GM12878 (cell line): ENCODE measurements around the gene RNF126. TPM values are rescaled to one million over a fixed set of nuclear protein-coding genes. Genes with fewer than 3 reads are reported as not detected.

Source experiments
- CEBPZ ChIP-seq: fragments of 150-350 bp; IDR thresholded peaks from 2 replicates; pipeline ENCODE4 v1.6.1; 2016; ENCODE audit warnings: low read depth, low read length
- DPF2 ChIP-seq: fragments of 450-650 bp; IDR thresholded peaks from 2 replicates; pipeline ENCODE4 v1.6.1; 2017; ENCODE audit warnings: mild to moderate bottlenecking
- FOXK2 ChIP-seq: fragments of 450-650 bp; IDR thresholded peaks from 2 replicates; pipeline ENCODE4 v1.6.1; 2017; ENCODE audit warnings: mild to moderate bottlenecking, moderate library complexity
- FOXM1 ChIP-seq: IDR thresholded peaks from 2 replicates; pipeline ENCODE4 v1.6.1; 2012; ENCODE audit warnings: low read depth, mild to moderate bottlenecking, inconsistent platforms, low read length, moderate library complexity
- GATAD2B ChIP-seq: fragments of 450-650 bp; conservative IDR thresholded peaks from 2 replicates; pipeline ENCODE4 v1.6.1; 2017; ENCODE audit warnings: low read depth, mild to moderate bottlenecking, moderate library complexity
- HDAC6 ChIP-seq: fragments of 200-600 bp; sonication (generic); IDR thresholded peaks from one replicate; pipeline ENCODE4 v1.8.0; 2017; ENCODE audit warnings: antibody characterized with exemption; ENCODE audit not compliant: unreplicated experiment
- IKZF1 ChIP-seq: fragments of 450-650 bp; conservative IDR thresholded peaks from 2 replicates; pipeline ENCODE4 v1.6.1; 2017; ENCODE audit warnings: antibody characterized with exemption, mild to moderate bottlenecking
- MEF2B ChIP-seq: fragments of 450-650 bp; IDR thresholded peaks from 2 replicates; pipeline ENCODE4 v1.6.1; 2018; ENCODE audit warnings: mild to moderate bottlenecking, moderate library complexity; ENCODE audit not compliant: partially characterized antibody, poor library complexity, severe bottlenecking
- POLR2AphosphoS5 ChIP-seq: IDR thresholded peaks from 2 replicates; pipeline ENCODE4 v1.6.1; 2011; ENCODE audit warnings: mild to moderate bottlenecking, low read length, inconsistent platforms
- RAD51 ChIP-seq: fragments of 450-650 bp; IDR thresholded peaks from 2 replicates; pipeline ENCODE4 v1.6.1; 2016; ENCODE audit warnings: moderate library complexity, mild to moderate bottlenecking, inconsistent platforms
- RCOR1 ChIP-seq: conservative IDR thresholded peaks from 2 replicates; pipeline ENCODE4 v1.6.1; 2012; ENCODE audit warnings: low read depth, low read length, improper control_type of control experiment
- SUPT20H ChIP-seq: IDR thresholded peaks from 2 replicates; pipeline ENCODE4 v1.6.1; 2011; ENCODE audit warnings: low read depth, mild to moderate bottlenecking, low read length, moderate library complexity, borderline replicate concordance; ENCODE audit not compliant: control insufficient read depth
- TAF1 ChIP-seq: IDR thresholded peaks from 2 replicates; pipeline ENCODE4 v1.6.1; 2011; ENCODE audit warnings: mild to moderate bottlenecking, low read depth, low read length, borderline replicate concordance
- ZNF274 ChIP-seq: IDR thresholded peaks from one replicate; pipeline ENCODE4 v1.8.0; 2011; ENCODE audit not compliant: insufficient read length, insufficient read depth
- ZNF384 ChIP-seq: IDR thresholded peaks from 2 replicates; pipeline ENCODE4 v1.6.1; 2012; ENCODE audit warnings: low read depth, mild to moderate bottlenecking, low read length, improper control_type of control experiment, borderline replicate concordance
- polyA plus RNA-seq, 11 experiments: library from polyadenylated mRNA; depleted of rRNA in 4 of 11; unstranded in 6 of 11; stranded (reverse) in 5 of 11; fragments of >200 nt; fragmentation: Nextera tagmentation in 4 of 11; fragmentation: Illumina TruSeq in 1 of 11; extraction: Ambion mirVana in 4 of 11; extraction: Trizol in 1 of 11; gene quantifications; 1 replicate in 1 of 11; 2 replicates in 10 of 11; pipeline versions ENCODE4 v1.2.1 to v1.2.3, GENCODE V29; 2011 to 2016; ENCODE audit warnings: inconsistent platforms in 2 of 11, missing spikeins in 2 of 11, low read depth in 1 of 11
- total RNA-seq, 4 experiments: library from RNA; depleted of rRNA in 3 of 4; stranded (reverse); fragments of >200 nt in 3 of 4; fragmentation: Illumina TruSeq in 1 of 4; extraction: Trizol in 1 of 4; gene quantifications; 2 replicates each; pipeline versions ENCODE4 v1.2.1 to v1.2.3, GENCODE V29; 2013 to 2021
- TF ChIP-seq, protein P1 (sequence below): fragments of 450-650 bp; IDR thresholded peaks from 2 replicates; pipeline ENCODE4 v1.6.1; 2014; ENCODE audit warnings: mild to moderate bottlenecking
- TF ChIP-seq, protein P2 (sequence below): fragments of 450-650 bp; IDR thresholded peaks from 2 replicates; pipeline ENCODE4 v1.6.1; 2016; ENCODE audit warnings: mild to moderate bottlenecking, moderate library complexity, borderline replicate concordance

The RNF126 gene
- total and polyA plus RNA-seq, 10 of the 15 experiments (the other 5 are each of a cell fraction or from before 2014, with no cell fraction given): 0.45 to 100 (median 50.6) TPM

GRCh38 chr19:611481-611868, 51.5 kb downstream of the RNF126 start (continued):
- peak; percentile 23; the same call in 1 of the 2 replicates for TF ChIP-seq IKZF1
- TF ChIP-seq, protein P1, sequence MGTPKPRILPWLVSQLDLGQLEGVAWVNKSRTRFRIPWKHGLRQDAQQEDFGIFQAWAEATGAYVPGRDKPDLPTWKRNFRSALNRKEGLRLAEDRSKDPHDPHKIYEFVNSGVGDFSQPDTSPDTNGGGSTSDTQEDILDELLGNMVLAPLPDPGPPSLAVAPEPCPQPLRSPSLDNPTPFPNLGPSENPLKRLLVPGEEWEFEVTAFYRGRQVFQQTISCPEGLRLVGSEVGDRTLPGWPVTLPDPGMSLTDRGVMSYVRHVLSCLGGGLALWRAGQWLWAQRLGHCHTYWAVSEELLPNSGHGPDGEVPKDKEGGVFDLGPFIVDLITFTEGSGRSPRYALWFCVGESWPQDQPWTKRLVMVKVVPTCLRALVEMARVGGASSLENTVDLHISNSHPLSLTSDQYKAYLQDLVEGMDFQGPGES: no peak
- TF ChIP-seq RAD51: no peak
- TF ChIP-seq MEF2B: peak; percentile 44
- no peak for TF ChIP-seq POLR2AphosphoS5
- TF ChIP-seq CEBPZ: no peak
- TF ChIP-seq ZNF384: no peak
- TF ChIP-seq RCOR1: no peak
- TF ChIP-seq GATAD2B: no peak
- no peak for TF ChIP-seq FOXK2
- TF ChIP-seq FOXM1: no peak
- TF ChIP-seq HDAC6: no peak
- TF ChIP-seq ZNF274: no peak
- TF ChIP-seq DPF2: 0 out of 2 replicates have a peak, but pooled peaks have one; percentile 8
- TF ChIP-seq, protein P2, sequence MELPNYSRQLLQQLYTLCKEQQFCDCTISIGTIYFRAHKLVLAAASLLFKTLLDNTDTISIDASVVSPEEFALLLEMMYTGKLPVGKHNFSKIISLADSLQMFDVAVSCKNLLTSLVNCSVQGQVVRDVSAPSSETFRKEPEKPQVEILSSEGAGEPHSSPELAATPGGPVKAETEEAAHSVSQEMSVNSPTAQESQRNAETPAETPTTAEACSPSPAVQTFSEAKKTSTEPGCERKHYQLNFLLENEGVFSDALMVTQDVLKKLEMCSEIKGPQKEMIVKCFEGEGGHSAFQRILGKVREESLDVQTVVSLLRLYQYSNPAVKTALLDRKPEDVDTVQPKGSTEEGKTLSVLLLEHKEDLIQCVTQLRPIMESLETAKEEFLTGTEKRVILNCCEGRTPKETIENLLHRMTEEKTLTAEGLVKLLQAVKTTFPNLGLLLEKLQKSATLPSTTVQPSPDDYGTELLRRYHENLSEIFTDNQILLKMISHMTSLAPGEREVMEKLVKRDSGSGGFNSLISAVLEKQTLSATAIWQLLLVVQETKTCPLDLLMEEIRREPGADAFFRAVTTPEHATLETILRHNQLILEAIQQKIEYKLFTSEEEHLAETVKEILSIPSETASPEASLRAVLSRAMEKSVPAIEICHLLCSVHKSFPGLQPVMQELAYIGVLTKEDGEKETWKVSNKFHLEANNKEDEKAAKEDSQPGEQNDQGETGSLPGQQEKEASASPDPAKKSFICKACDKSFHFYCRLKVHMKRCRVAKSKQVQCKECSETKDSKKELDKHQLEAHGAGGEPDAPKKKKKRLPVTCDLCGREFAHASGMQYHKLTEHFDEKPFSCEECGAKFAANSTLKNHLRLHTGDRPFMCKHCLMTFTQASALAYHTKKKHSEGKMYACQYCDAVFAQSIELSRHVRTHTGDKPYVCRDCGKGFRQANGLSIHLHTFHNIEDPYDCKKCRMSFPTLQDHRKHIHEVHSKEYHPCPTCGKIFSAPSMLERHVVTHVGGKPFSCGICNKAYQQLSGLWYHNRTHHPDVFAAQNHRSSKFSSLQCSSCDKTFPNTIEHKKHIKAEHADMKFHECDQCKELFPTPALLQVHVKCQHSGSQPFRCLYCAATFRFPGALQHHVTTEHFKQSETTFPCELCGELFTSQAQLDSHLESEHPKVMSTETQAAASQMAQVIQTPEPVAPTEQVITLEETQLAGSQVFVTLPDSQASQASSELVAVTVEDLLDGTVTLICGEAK: no peak
- TF ChIP-seq SUPT20H: no peak
- TF ChIP-seq TAF1: no peak
- TF ChIP-seq, all 136 proteins: peak for 8
